WTC11 (cell line): ENCODE results near the gene UCK1.

Source experiments
- CTCF ChIP-seq: fragments of 200-600 bp; IDR thresholded peaks from 2 replicates; pipeline ENCODE4 v1.8.0; 2022; ENCODE audit warnings: antibody characterized with exemption
- ESRRA ChIP-seq: sonication (generic); formaldehyde crosslinking; IDR thresholded peaks from 2 replicates; pipeline ENCODE4 v1.8.1; 2022; ENCODE audit warnings: mild to moderate bottlenecking, missing genetic modification reagents, borderline replicate concordance
- ETV6 ChIP-seq: sonication (generic); formaldehyde crosslinking; IDR thresholded peaks from 2 replicates; pipeline ENCODE4 v1.8.1; 2022; ENCODE audit warnings: mild to moderate bottlenecking, missing genetic modification reagents
- GABPB1 ChIP-seq: sonication (generic); formaldehyde crosslinking; IDR thresholded peaks from 2 replicates; pipeline ENCODE4 v1.8.1; 2023; ENCODE audit warnings: mild to moderate bottlenecking, missing genetic modification reagents
- HMGA2 ChIP-seq: fragments of 250-450 bp; sonication (Bioruptor Pico); IDR thresholded peaks from 2 replicates; pipeline ENCODE4 v1.4.0; 2021; ENCODE audit warnings: mild to moderate bottlenecking, moderate library complexity
- MAX ChIP-seq: sonication (generic); formaldehyde crosslinking; IDR thresholded peaks from 2 replicates; pipeline ENCODE4 v1.8.0; 2022; ENCODE audit warnings: mild to moderate bottlenecking, missing genetic modification reagents
- NFE2L1 ChIP-seq: sonication (generic); formaldehyde crosslinking; IDR thresholded peaks from 2 replicates; pipeline ENCODE4 v1.8.1; 2023; ENCODE audit warnings: missing genetic modification reagents
- SP1 ChIP-seq: sonication (generic); formaldehyde crosslinking; conservative IDR thresholded peaks from 2 replicates; pipeline ENCODE4 v1.8.1; 2022; ENCODE audit warnings: missing genetic modification reagents
- STAT6 ChIP-seq: sonication (generic); formaldehyde crosslinking; conservative IDR thresholded peaks from 2 replicates; pipeline ENCODE4 v1.8.1; 2023; ENCODE audit warnings: mild to moderate bottlenecking, low read depth, missing genetic modification reagents, moderate library complexity
- USF2 ChIP-seq: sonication (generic); formaldehyde crosslinking; IDR thresholded peaks from 2 replicates; pipeline ENCODE4 v1.8.1; 2023; ENCODE audit warnings: mild to moderate bottlenecking, missing genetic modification reagents, moderate library complexity

- TF ChIP-seq ESRRA (no peak), GABPB1 (CRISPR knock-in tag) (no peak), MAX (CRISPR knock-in tag) (no peak), CTCF (no peak), USF2 (no peak), STAT6 (CRISPR knock-in tag) (no peak), ETV6 (CRISPR knock-in tag) (no peak), NFE2L1 (CRISPR knock-in tag) (no peak), SP1 (CRISPR knock-in tag) (no peak), HMGA2 (CRISPR knock-in tag) (no peak)
Observed at GRCh38 chr9:131492070-131492469, 39.0 kb downstream of the UCK1 start.
